Neural cell (in vitro differentiated cells): ENCODE results near the gene RGS16. TPM values are rescaled to one million over a fixed set of nuclear protein-coding genes. Genes with fewer than 3 reads are reported as not detected.

Experiments
- H2AFZ ChIP-seq: fragments of 200-600, 300-800 bp; sonication (generic), shearing (Covaris generic); 2 replicates; pipeline ENCODE4 v1.6.0; 2014; ENCODE audit warnings: low read depth, mild to moderate bottlenecking, antibody characterized with exemption, low read length, moderate library complexity
- H3F3A ChIP-seq: fragments of 200-600 bp; shearing (Covaris generic); 2 replicates; pipeline ENCODE4 v1.6.1; 2016; ENCODE audit warnings: mild to moderate bottlenecking, moderate library complexity, mixed read lengths, antibody characterized with exemption, low read length; ENCODE audit not compliant: insufficient read depth, poor library complexity, severe bottlenecking
- H3K27ac ChIP-seq: fragments of 200-600, 300-800 bp; sonication (generic), shearing (Covaris generic); 2 replicates; pipeline ENCODE4 v1.5.1; 2014; ENCODE audit warnings: mild to moderate bottlenecking, low read length, moderate library complexity
- H3K27me3 ChIP-seq: fragments of 300-800, 200-600 bp; sonication (generic), shearing (Covaris generic); 2 replicates; pipeline ENCODE4 v1.6.0; 2014; ENCODE audit warnings: mild to moderate bottlenecking, low read depth, low read length, moderate library complexity; ENCODE audit not compliant: insufficient read depth
- H3K36me3 ChIP-seq: fragments of 300-800, 200-600 bp; sonication (generic), shearing (Covaris generic); 2 replicates; pipeline ENCODE4 v1.5.1; 2014; ENCODE audit warnings: mild to moderate bottlenecking, antibody characterized with exemption, low read length, moderate library complexity; ENCODE audit not compliant: insufficient read depth
- H3K4me2 ChIP-seq: fragments of 300-800, 200-600 bp; sonication (generic), shearing (Covaris generic); 2 replicates; pipeline ENCODE4 v1.6.0; 2014; ENCODE audit warnings: mild to moderate bottlenecking, low read length
- H3K4me3 ChIP-seq: fragments of 300-800, 200-600 bp; sonication (generic), shearing (Covaris generic); 2 replicates; pipeline ENCODE4 v1.5.1; 2014; ENCODE audit warnings: mild to moderate bottlenecking, low read length, moderate library complexity
- H3K79me2 ChIP-seq: fragments of 200-600 bp; shearing (Covaris generic); replicated peaks from 2 replicates; pipeline ENCODE4 v1.6.0; 2014; ENCODE audit warnings: mild to moderate bottlenecking, low read length, moderate library complexity; ENCODE audit not compliant: insufficient read depth
- H3K9ac ChIP-seq: fragments of 300-800, 200-600 bp; sonication (generic), shearing (Covaris generic); 2 replicates; pipeline ENCODE4 v1.6.1; 2016; ENCODE audit warnings: mild to moderate bottlenecking, low read length, mixed read lengths
- H3K9me2 ChIP-seq: fragments of 200-600 bp; shearing (Covaris generic); 2 replicates; pipeline ENCODE4 v1.6.1; 2016; ENCODE audit warnings: mild to moderate bottlenecking, low read length, mixed read lengths; ENCODE audit not compliant: insufficient read depth
- H3K9me3 ChIP-seq: fragments of 200-600, 300-800 bp; sonication (generic), shearing (Covaris generic); 2 replicates; pipeline ENCODE4 v1.6.1; 2016; ENCODE audit warnings: mild to moderate bottlenecking, mixed run types, low read length, moderate library complexity, mixed read lengths
- H4K20me1 ChIP-seq: fragments of 200-600 bp; shearing (Covaris generic); 2 replicates; pipeline ENCODE4 v1.6.1; 2016; ENCODE audit warnings: mild to moderate bottlenecking, mixed run types; ENCODE audit not compliant: insufficient read depth
- EP300 ChIP-seq: fragments of 450-650 bp; conservative IDR thresholded peaks from 2 replicates; pipeline ENCODE4 v1.6.1; 2014; ENCODE audit warnings: antibody characterized with exemption, mild to moderate bottlenecking, moderate library complexity; ENCODE audit not compliant: poor library complexity, severe bottlenecking
- EZH2 ChIP-seq: fragments of 200-600, 300-800 bp; shearing (Covaris generic), sonication (generic); IDR thresholded peaks from 2 replicates; pipeline ENCODE4 v1.6.1; 2014; ENCODE audit warnings: antibody characterized with exemption, low read length, borderline replicate concordance, mild to moderate bottlenecking; ENCODE audit not compliant: insufficient read depth, poor library complexity, severe bottlenecking
- MXI1 ChIP-seq: fragments of 450-650 bp; conservative IDR thresholded peaks from 2 replicates; pipeline ENCODE4 v1.6.1; 2014; ENCODE audit warnings: antibody characterized with exemption, mild to moderate bottlenecking; ENCODE audit not compliant: poor library complexity, severe bottlenecking
- POLR2AphosphoS5 ChIP-seq: IDR thresholded peaks from 2 replicates; pipeline ENCODE4 v1.6.1; 2012
- RAD21 ChIP-seq: fragments of 450-650 bp; conservative IDR thresholded peaks from 2 replicates; pipeline ENCODE4 v1.6.1; 2014; ENCODE audit warnings: antibody characterized with exemption, mild to moderate bottlenecking, moderate library complexity
- SMC3 ChIP-seq: fragments of 450-650 bp; conservative IDR thresholded peaks from 2 replicates; pipeline ENCODE4 v1.6.1; 2014; ENCODE audit warnings: antibody characterized with exemption, mild to moderate bottlenecking, moderate library complexity; ENCODE audit not compliant: poor library complexity
- TAF1 ChIP-seq: IDR thresholded peaks from 2 replicates; pipeline ENCODE4 v1.6.1; 2012; ENCODE audit warnings: low read depth
- polyA plus RNA-seq: library from polyadenylated mRNA; depleted of rRNA; stranded (reverse); fragments of >200 nt; gene quantifications from 2 replicates; pipeline ENCODE4 v1.2.3, GENCODE V29; 2014
- TF ChIP-seq, protein P1 (sequence below): fragments of 450-650 bp; IDR thresholded peaks from 2 replicates; pipeline ENCODE4 v1.5.1; 2014; ENCODE audit warnings: antibody characterized with exemption, mild to moderate bottlenecking, moderate library complexity; ENCODE audit not compliant: poor library complexity, severe bottlenecking
- TF ChIP-seq, protein P2 (sequence below): IDR thresholded peaks from 2 replicates; pipeline ENCODE4 v1.6.1; 2012; ENCODE audit warnings: borderline replicate concordance

Gene RGS16
- polyA plus RNA-seq, 1 donor from 2014 or later, result 1.1 TPM

GRCh38 chr1:182567629-182568028, 36.6 kb downstream of the RGS16 start:
- Histone ChIP-seq H4K20me1 (no peaks in the 10 kb centered on the region), H3K27me3 (no peaks in the 10 kb centered on the region), H3K4me3 (no peak overlapping the region), H3K9ac (no peak overlapping the region), H3K9me3 (no peaks in the 10 kb centered on the region), H2AFZ (no peak overlapping the region), H3F3A (no peaks in the 10 kb centered on the region), H3K79me2 (no peaks in the 10 kb centered on the region), H3K9me2 (no peaks in the 10 kb centered on the region), H3K27ac (no peak overlapping the region), H3K36me3 (no peaks in the 10 kb centered on the region), H3K4me2 (no peak overlapping the region)
- TF ChIP-seq SMC3, result no peak
- TF ChIP-seq TAF1, result no peak
- TF ChIP-seq MXI1, result no peak
- TF ChIP-seq EP300, result no peak
- no peak for TF ChIP-seq RAD21
- TF ChIP-seq EZH2, result no peak
- TF ChIP-seq, protein P1, sequence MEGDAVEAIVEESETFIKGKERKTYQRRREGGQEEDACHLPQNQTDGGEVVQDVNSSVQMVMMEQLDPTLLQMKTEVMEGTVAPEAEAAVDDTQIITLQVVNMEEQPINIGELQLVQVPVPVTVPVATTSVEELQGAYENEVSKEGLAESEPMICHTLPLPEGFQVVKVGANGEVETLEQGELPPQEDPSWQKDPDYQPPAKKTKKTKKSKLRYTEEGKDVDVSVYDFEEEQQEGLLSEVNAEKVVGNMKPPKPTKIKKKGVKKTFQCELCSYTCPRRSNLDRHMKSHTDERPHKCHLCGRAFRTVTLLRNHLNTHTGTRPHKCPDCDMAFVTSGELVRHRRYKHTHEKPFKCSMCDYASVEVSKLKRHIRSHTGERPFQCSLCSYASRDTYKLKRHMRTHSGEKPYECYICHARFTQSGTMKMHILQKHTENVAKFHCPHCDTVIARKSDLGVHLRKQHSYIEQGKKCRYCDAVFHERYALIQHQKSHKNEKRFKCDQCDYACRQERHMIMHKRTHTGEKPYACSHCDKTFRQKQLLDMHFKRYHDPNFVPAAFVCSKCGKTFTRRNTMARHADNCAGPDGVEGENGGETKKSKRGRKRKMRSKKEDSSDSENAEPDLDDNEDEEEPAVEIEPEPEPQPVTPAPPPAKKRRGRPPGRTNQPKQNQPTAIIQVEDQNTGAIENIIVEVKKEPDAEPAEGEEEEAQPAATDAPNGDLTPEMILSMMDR, result no peak
- no peak for TF ChIP-seq POLR2AphosphoS5
- TF ChIP-seq, protein P2, sequence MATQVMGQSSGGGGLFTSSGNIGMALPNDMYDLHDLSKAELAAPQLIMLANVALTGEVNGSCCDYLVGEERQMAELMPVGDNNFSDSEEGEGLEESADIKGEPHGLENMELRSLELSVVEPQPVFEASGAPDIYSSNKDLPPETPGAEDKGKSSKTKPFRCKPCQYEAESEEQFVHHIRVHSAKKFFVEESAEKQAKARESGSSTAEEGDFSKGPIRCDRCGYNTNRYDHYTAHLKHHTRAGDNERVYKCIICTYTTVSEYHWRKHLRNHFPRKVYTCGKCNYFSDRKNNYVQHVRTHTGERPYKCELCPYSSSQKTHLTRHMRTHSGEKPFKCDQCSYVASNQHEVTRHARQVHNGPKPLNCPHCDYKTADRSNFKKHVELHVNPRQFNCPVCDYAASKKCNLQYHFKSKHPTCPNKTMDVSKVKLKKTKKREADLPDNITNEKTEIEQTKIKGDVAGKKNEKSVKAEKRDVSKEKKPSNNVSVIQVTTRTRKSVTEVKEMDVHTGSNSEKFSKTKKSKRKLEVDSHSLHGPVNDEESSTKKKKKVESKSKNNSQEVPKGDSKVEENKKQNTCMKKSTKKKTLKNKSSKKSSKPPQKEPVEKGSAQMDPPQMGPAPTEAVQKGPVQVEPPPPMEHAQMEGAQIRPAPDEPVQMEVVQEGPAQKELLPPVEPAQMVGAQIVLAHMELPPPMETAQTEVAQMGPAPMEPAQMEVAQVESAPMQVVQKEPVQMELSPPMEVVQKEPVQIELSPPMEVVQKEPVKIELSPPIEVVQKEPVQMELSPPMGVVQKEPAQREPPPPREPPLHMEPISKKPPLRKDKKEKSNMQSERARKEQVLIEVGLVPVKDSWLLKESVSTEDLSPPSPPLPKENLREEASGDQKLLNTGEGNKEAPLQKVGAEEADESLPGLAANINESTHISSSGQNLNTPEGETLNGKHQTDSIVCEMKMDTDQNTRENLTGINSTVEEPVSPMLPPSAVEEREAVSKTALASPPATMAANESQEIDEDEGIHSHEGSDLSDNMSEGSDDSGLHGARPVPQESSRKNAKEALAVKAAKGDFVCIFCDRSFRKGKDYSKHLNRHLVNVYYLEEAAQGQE, result no peak

DNA sequence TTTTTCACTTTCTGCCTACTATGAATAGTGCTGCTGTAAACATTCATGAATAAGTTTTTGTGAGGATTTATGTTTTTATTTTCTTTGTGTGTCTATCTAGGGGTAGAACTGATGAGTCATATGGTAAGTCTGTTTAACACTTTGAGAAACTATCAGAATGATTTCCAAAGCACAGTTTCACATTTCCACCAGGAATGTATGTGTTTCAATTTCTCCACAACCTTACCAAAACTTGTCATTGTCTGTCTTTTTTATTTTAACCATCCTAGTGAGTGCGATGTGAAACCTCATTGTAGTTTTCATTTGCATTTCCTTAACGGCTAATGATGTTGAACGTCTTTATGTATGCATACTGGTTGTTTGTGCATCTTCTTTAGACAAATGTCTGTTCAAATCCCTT, 38.7 kb downstream of the RGS16 start:
- no peaks in the 10 kb centered on the region for H3K27me3 ChIP-seq
- H3F3A ChIP-seq, result no peaks in the 10 kb centered on the region
- H3K4me2 ChIP-seq, result no peak overlapping the region
- H3K9ac ChIP-seq, result no peak overlapping the region
- TF ChIP-seq RAD21, result no peak
- H3K9me2 ChIP-seq, result no peaks in the 10 kb centered on the region
- H3K4me3 ChIP-seq, result no peak overlapping the region
- H4K20me1 ChIP-seq, result no peaks in the 10 kb centered on the region
- no peaks in the 10 kb centered on the region for H3K36me3 ChIP-seq
- H2AFZ ChIP-seq, result no peak overlapping the region
- H3K27ac ChIP-seq, result no peak overlapping the region
- no peaks in the 10 kb centered on the region for H3K79me2 ChIP-seq
- H3K9me3 ChIP-seq, result no peaks in the 10 kb centered on the region

GRCh38 chr1:182564406-182565004, 39.7 kb downstream of the RGS16 start:
- TF ChIP-seq, protein P1, result no peak
- no peak for TF ChIP-seq POLR2AphosphoS5
- TF ChIP-seq TAF1, result no peak
- no peak for TF ChIP-seq EZH2
- no peak for TF ChIP-seq RAD21
- TF ChIP-seq SMC3, result no peak
- no peak for TF ChIP-seq EP300
- no peak for TF ChIP-seq MXI1
- TF ChIP-seq, protein P2, result no peak
- Histone ChIP-seq H3K4me3 (no peak overlapping the region), H3K79me2 (no peaks in the 10 kb centered on the region), H3K9ac (no peak overlapping the region), H3K9me3 (no peaks in the 10 kb centered on the region), H3K27me3 (no peaks in the 10 kb centered on the region), H3K36me3 (no peaks in the 10 kb centered on the region), H4K20me1 (no peaks in the 10 kb centered on the region), H2AFZ (no peak overlapping the region), H3K9me2 (no peaks in the 10 kb centered on the region), H3F3A (no peaks in the 10 kb centered on the region), H3K4me2 (no peak overlapping the region), H3K27ac (no peak overlapping the region)
